Stimulated activated CD4-positive, alpha-beta T cell treated with anti-CD3 and anti-CD28 coated beads, TNF-alpha, amount 100 ng/mL, for 1 hour (primary cell): ENCODE measurements around the gene HOXC11.

Source experiments
- DNase-seq, 3 donors: peaks; one replicate each; pipeline ENCODE4 v3.0.0-alpha.2; 2020; ENCODE audit warnings: low read depth in 3 of 3, low spot score in 1 of 3

The HOXC11 gene

DNA sequence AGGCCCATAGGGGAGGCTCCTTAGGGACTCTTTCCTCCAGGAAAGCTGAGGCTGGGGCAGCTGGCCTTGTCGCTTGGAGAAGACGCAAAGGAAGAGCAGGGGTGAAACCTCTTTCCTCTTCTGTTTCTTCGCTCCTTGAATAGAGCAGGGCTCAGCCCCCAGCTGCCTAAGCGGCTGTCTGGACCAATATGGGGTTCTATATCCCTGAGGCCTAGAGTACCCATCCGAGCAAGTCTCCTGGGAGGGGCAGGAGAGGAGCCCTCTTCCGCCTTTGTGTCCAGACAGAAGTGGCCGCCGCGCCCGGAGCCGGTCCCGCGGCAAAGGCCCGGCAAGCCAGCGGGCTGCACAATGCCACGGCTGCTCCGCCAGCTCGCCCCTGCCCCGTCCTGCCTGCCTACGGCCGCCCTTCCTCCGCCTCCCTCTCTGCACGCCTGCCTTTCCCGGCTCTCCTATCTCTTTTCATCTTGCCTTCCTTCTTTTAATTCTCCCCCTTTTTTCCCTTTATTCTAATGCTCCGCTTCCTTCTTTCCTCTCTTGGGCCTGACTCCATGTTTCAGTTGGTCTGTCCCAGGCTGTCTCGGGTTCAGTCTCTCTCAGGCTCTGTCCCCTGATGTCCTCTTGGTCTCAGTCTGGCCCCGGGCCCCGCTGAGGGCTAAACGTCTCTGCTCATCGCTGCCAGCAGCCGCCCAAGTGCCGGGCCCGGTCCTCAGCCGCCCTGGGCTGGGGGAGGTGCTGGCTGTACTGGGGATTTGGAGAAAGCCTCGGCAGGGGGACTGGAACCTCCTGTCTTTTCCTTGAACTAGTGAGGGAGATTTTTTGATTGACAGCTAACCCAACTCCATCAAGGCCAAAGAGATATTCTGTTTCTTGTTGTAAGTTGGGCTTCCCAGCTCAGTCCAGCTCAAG, 24.5 kb downstream of the HOXC11 start:
- DNase-seq = no peak

GRCh38 chr12:53998110-53998899, 25.4 kb downstream of the HOXC11 start:
- no peak for DNase-seq

DNA sequence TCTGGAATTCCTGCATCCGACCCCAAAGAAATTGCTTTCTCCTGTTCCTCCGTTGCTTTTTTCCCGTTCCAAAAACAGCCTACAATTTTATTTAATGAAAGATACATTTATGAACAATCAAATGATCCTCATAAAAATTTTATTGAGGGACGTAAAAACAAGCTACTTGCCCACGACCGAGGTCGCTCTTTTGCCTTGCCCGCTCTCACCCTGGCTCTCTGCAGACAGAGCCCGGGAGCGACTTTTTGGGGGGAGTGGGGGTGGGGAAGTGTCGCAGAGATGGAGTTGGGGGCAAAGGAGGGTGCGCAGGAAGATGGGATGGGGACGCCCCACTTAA, 25.9 kb downstream of the HOXC11 start:
- DNase-seq = no peak

- DNase-seq = no peak
Measured at GRCh38 chr12:53999559-54000115, 26.7 kb downstream of the HOXC11 start.

DNA sequence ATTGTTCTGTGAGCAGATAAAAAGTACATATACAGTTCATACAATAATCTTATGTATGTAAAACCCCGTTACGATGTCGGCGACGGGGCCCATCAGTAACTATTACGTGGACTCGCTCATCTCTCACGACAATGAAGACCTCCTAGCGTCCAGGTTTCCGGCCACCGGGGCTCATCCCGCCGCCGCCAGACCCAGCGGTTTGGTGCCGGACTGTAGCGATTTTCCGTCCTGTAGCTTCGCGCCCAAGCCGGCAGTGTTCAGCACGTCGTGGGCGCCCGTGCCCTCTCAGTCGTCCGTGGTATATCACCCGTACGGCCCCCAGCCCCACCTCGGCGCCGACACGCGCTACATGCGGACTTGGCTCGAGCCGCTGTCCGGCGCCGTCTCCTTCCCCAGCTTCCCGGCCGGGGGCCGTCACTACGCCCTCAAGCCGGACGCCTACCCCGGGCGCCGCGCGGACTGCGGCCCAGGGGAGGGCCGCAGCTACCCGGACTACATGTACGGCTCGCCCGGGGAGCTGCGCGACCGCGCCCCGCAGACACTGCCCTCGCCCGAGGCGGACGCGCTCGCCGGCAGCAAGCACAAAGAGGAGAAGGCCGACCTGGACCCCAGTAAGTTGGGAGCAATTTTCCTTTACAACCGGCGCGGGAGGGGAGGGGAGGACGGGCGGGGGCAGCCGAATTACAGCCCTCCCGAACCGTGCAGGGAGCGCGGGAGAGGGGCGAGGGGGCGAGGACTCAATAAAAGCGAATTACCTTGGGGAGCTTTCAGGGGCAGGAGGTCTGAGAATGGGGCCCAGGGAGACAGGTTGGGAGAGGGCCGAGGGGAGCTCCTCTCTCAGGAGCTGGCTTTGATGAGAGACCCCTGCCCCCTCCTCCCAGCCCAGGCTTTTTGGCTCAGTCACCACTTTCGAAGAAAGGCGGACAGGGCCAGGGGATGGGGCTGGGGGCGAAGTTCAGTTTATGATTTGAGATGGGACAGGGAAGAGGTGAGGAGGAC, 27.5 kb downstream of the HOXC11 start, which contains the start of gene HOXC9:
HOXC9 (plus strand) TSS at position 46 of the 999 bp plus-strand sequence; CDS start at position 74, 28 bp downstream.
- no peak for DNase-seq

- DNase-seq = no peak
Measured at GRCh38 chr12:54001283-54002187, 28.6 kb downstream of the HOXC11 start.

- no peak for DNase-seq
Measured at GRCh38 chr12:54002278-54002914, 29.5 kb downstream of the HOXC11 start.

DNA sequence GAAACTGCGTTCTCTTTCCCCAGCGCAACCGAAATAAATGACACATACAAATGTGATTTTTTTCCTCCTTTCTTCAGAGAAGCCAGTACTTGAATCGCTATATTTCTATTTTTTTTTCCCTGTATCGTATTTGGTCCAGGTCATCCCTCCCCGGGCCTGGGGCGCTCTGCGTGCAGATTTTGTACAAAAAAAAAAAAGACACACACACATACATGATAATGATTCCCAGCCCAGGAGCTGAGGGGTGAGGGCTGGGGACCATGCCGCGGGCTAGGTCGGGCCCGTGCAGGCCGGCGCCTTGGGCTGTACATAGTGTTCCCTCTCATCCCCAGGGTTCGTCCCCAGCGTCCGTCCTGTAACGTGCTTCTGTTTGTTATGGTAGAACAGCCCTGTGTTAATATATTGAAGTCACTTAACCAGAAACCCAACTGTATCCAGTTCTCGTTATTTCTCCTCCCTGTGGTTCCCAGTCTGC, 30.0 kb downstream of the HOXC11 start:
- no peak for DNase-seq

DNA sequence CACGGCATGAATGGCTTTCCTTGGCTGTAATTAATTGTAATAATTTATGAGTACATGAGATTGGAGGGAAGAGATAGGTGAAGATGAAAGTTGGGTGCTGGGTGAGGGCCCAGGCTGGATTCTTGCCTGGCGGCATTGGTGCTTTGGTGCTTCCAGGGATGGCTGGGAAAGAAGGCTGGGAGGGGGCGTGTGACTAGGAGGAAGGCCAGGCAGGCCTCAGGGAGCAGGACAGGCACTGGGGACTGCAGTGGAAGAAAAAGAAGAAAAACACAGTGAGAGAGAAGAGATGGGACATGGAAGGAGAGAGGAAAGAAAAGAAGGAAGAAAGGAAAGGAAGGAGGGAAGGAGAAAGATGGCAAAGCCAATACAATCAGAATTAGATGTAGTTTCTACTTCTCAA, 30.7 kb downstream of the HOXC11 start:
- no peak for DNase-seq

DNA sequence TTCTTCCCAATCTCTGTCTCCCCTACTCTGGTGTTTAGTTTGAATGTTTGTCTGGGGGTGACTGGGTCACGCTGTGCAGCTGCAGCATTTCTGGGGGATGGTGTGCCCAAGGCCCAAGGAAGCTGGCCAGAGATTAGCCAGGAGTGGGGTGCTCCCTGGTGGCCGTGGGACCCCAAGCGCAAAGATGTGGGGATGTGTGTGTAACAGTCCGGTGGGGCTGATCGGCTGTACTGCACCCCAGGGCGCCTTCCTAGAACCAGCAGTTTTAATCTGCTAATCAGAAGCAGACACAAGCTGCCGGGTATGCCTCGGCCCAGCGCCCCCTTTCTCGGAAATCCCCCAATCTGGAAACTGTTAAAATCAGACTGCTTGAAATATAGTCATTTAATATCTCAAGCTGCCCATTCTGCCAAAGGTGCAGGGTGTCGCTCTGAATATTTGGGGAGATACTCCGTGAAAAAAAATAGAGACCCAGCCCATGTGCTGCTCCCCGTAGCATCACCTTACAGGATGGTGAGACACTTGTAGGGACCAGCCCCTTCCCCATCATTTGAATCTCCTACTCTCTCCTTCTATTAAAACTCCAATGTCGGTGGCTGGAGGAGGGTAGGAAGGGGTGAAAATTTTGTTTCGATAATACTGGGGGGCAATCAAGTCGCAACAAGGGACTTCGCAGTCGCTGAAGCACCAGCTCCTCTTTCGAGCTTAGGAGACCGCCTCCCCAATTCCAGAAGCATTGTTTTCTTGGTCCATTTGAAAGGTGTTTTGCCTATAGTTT, 31.3 kb downstream of the HOXC11 start:
- no peak for DNase-seq

- no peak for DNase-seq
Measured at GRCh38 chr12:54004841-54005530, 32.1 kb downstream of the HOXC11 start.

GRCh38 chr12:54005531-54005852, 32.6 kb downstream of the HOXC11 start:
- no peak for DNase-seq

DNA sequence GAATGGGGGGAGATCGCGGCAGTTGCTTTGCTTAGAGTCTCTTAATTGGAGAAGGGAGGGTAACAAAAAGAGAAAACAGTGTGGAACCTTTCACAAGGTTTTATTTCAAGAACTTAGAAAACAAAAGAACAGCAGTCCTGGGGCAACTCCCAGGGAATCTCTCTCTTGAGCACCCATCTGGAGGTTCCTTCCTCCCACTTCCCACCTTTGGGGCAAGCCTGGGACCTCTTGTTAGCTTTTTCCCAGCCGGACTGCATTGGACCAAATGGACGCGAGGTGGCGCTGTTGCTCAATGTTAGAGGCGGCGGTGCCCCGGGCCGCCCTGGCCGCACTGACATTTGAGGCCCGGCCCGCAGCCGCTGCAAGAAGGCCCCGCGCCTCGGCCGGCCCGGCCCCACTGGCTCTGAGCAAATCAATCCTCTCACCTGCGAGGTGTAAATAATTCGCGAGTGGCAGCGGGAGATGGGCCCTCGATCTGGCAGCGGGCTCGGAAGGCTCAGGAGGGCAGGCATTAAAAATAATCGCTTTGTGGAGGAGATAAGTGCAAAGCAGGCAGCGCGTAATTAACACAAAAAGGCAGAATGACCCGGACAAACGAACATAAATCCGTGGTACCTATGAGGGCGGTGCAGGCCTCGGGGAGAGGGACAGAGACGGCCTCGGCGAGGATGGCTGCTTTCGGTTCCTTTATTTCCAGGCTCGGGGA, 33.1 kb downstream of the HOXC11 start:
- DNase-seq = peak; percentile 54 to 84 (median 71)

- DNase-seq = no peak
Measured at GRCh38 chr12:54006559-54007220, 33.8 kb downstream of the HOXC11 start.

GRCh38 chr12:54007538-54008259, 34.8 kb downstream of the HOXC11 start:
- DNase-seq = no peak

- no peak for DNase-seq
Measured at GRCh38 chr12:54008260-54008552, 35.3 kb downstream of the HOXC11 start.
